Neuronal stem cell (in vitro differentiated cells): ENCODE data around the gene SRSF12. TPM values are rescaled to one million over a fixed set of nuclear protein-coding genes. Genes with fewer than 3 reads are reported as not detected.

Experiments used
- DNase-seq: peaks from one replicate; pipeline ENCODE4 v3.0.0-alpha.2; 2013; ENCODE audit warnings: low spot score
- H2AFZ ChIP-seq: one replicate; pipeline ENCODE4 v1.6.1; 2013; ENCODE audit warnings: mild to moderate bottlenecking, low read length, inconsistent platforms
- H2AK5ac ChIP-seq: 2 replicates; pipeline ENCODE4 v1.6.1; 2013; ENCODE audit warnings: low read depth, mild to moderate bottlenecking, inconsistent platforms, low read length, moderate library complexity, mixed read lengths
- H2BK120ac ChIP-seq: 2 replicates; pipeline ENCODE4 v1.6.1; 2013; ENCODE audit warnings: low read depth, mild to moderate bottlenecking, inconsistent platforms, low read length, moderate library complexity, mixed read lengths
- H2BK12ac ChIP-seq: one replicate; pipeline ENCODE4 v1.6.1; 2013; ENCODE audit warnings: low read length, inconsistent platforms
- H2BK15ac ChIP-seq: 2 replicates; pipeline ENCODE4 v1.6.1; 2013; ENCODE audit warnings: mild to moderate bottlenecking, low read length, inconsistent platforms, mixed read lengths
- H2BK5ac ChIP-seq: one replicate; pipeline ENCODE4 v1.6.1; 2013; ENCODE audit warnings: inconsistent platforms, mild to moderate bottlenecking, low read length, moderate library complexity
- H3K14ac ChIP-seq: one replicate; pipeline ENCODE4 v1.6.1; 2013; ENCODE audit warnings: low read length, inconsistent platforms
- H3K18ac ChIP-seq: 2 replicates; pipeline ENCODE4 v1.6.1; 2013; ENCODE audit warnings: low read length, inconsistent platforms
- H3K23ac ChIP-seq: 2 replicates; pipeline ENCODE4 v1.6.1; 2013; ENCODE audit warnings: low read depth, mild to moderate bottlenecking, mixed read lengths, low read length, inconsistent platforms; ENCODE audit not compliant: poor library complexity
- H3K27ac ChIP-seq: replicated peaks from 3 replicates; pipeline ENCODE4 v1.5.1; 2013; ENCODE audit warnings: low read length, inconsistent platforms
- H3K27me3 ChIP-seq, 3 experiments: 2 replicates each; pipeline ENCODE4 v1.6.1; 2013; ENCODE audit warnings: low read length in 3 of 3, mild to moderate bottlenecking in 2 of 3, inconsistent platforms in 1 of 3, low read depth in 1 of 3, mixed read lengths in 1 of 3, moderate library complexity in 1 of 3; ENCODE audit not compliant: control insufficient read depth in 3 of 3, insufficient read depth in 3 of 3
- H3K36me3 ChIP-seq, 2 donors: replicated peaks in 1 of 2; 2 replicates each; pipeline ENCODE4 v1.6.1; 2013; ENCODE audit warnings: low read length in 2 of 2; ENCODE audit not compliant: control insufficient read depth in 2 of 2, insufficient read depth in 2 of 2
- H3K4ac ChIP-seq: 2 replicates; pipeline ENCODE4 v1.6.1; 2013; ENCODE audit warnings: inconsistent platforms, mild to moderate bottlenecking, low read length, moderate library complexity
- H3K4me1 ChIP-seq, 2 donors: 1 replicate in 1 of 2; 2 replicates in 1 of 2; pipeline ENCODE4 v1.6.1; 2013; ENCODE audit warnings: low read length in 2 of 2, low read depth in 1 of 2; ENCODE audit not compliant: control insufficient read depth in 2 of 2, insufficient read depth in 1 of 2
- H3K4me2 ChIP-seq: one replicate; pipeline ENCODE4 v1.6.1; 2013; ENCODE audit warnings: mild to moderate bottlenecking, low read length, inconsistent platforms; ENCODE audit not compliant: insufficient read depth, poor library complexity, severe bottlenecking
- H3K4me3 ChIP-seq, 2 donors: 2 replicates each; pipeline ENCODE4 v1.5.1; 2013; ENCODE audit warnings: low read length in 2 of 2, mild to moderate bottlenecking in 2 of 2, inconsistent platforms in 1 of 2, moderate library complexity in 1 of 2
- H3K79me1 ChIP-seq: one replicate; pipeline ENCODE4 v1.6.1; 2013; ENCODE audit warnings: low read depth, mild to moderate bottlenecking, inconsistent platforms, low read length, moderate library complexity
- H3K9ac ChIP-seq: one replicate; pipeline ENCODE4 v1.6.1; 2013; ENCODE audit warnings: mild to moderate bottlenecking, low read depth, low read length, inconsistent platforms; ENCODE audit not compliant: poor library complexity
- H3K9me3 ChIP-seq, 2 donors: replicated peaks in 1 of 2; 2 replicates each; pipeline versions ENCODE3 to v1.6.1; 2013; ENCODE audit warnings: low read length in 2 of 2, mild to moderate bottlenecking in 2 of 2, inconsistent platforms in 1 of 2, low read depth in 1 of 2, mixed read lengths in 1 of 2, moderate library complexity in 1 of 2; ENCODE audit not compliant: control insufficient read depth in 2 of 2, insufficient read depth in 1 of 2
- H4K8ac ChIP-seq: one replicate; pipeline ENCODE4 v1.6.1; 2013; ENCODE audit warnings: low read depth, mild to moderate bottlenecking, inconsistent platforms, low read length, moderate library complexity
- H4K91ac ChIP-seq: one replicate; pipeline ENCODE4 v1.6.1; 2013; ENCODE audit warnings: low read length, low read depth, mild to moderate bottlenecking, inconsistent platforms; ENCODE audit not compliant: poor library complexity
- WGBS, 2 donors: extraction: QIAGEN DNeasy Blood & Tissue Kit; methylation state at CpG; one replicate each; pipeline ENCODE4 v1.1.7; 2013; ENCODE audit warnings: missing lambda C conversion rate in 2 of 2, mixed read lengths in 1 of 2; ENCODE audit not compliant: insufficient read length in 2 of 2, insufficient replicate concordance in 1 of 2; ENCODE audit errors: extremely low coverage in 2 of 2; 5-methylcytosine and 5-hydroxymethylcytosine counted together
- polyA plus RNA-seq, 2 experiments: library from polyadenylated mRNA; stranded (reverse); fragments of 200-250 nt; gene quantifications; one replicate each; pipeline ENCODE4 v1.2.3, GENCODE V29; 2013

Gene SRSF12
- 20.0 TPM for polyA plus RNA-seq (2013, experiment 1 of 2)
- 19.5 TPM for polyA plus RNA-seq (2013, experiment 2 of 2)

GRCh38 chr6:89117211-89118108, at the start of gene SRSF12:
Gene SRSF12, minus strand, starts transcription at chr6:89118071. Its CDS starts 184 bp downstream, at chr6:89117887.
- peak within 1 kb of the TSS; percentile 70 for H2AK5ac ChIP-seq
- peak within 1 kb of the TSS; percentile 93 for H2BK5ac ChIP-seq
- H3K4me1 ChIP-seq = peaks cover 0 to 4% of the 10 kb centered on the region in 2 donors
- H3K23ac ChIP-seq = peak within 1 kb of the TSS; percentile 89
- peak within 1 kb of the TSS; percentile 11 for H3K4ac ChIP-seq
- H2BK120ac ChIP-seq = no peak within 1 kb of the TSS
- H3K9ac ChIP-seq = peak within 1 kb of the TSS; percentile 96
- H3K9me3 ChIP-seq = no peaks in the 10 kb centered on the region
- no CpG with 5 or more reads among the region's 106 CpGs for WGBS, 2 donors
- H3K36me3 ChIP-seq = peaks cover 0 to 7% of the 10 kb centered on the region in 2 donors
- peaks cover 6% of the 10 kb centered on the region for H3K79me1 ChIP-seq
- H3K4me3 ChIP-seq = peak within 1 kb of the TSS; percentile 63 to 96
- peak within 1 kb of the TSS; percentile 19 for H4K8ac ChIP-seq
- no peak within 1 kb of the TSS for H3K27ac ChIP-seq
- H2AFZ ChIP-seq = peak within 1 kb of the TSS; percentile 95
- no peak within 1 kb of the TSS for H2BK12ac ChIP-seq
- H3K4me2 ChIP-seq = peak within 1 kb of the TSS; percentile 83
- H3K18ac ChIP-seq = peak within 1 kb of the TSS; percentile 99
- H4K91ac ChIP-seq = peak within 1 kb of the TSS; percentile 53
- H3K27me3 ChIP-seq = no peaks in the 10 kb centered on the region
- H2BK15ac ChIP-seq = peak within 1 kb of the TSS; percentile 89
- H3K14ac ChIP-seq = peak within 1 kb of the TSS; percentile 97
- peak; percentile 70 for DNase-seq

- WGBS, 2 donors = no CpG with 5 or more reads among the region's 4 CpGs
- H2AK5ac ChIP-seq = no peak overlapping the region
- no peak overlapping the region for H3K23ac ChIP-seq
- no peak overlapping the region for H3K9ac ChIP-seq
- H3K27ac ChIP-seq = no peak overlapping the region
- no peaks in the 10 kb centered on the region for H3K79me1 ChIP-seq
- H2BK12ac ChIP-seq = no peak overlapping the region
- H3K4ac ChIP-seq = no peak overlapping the region
- no peak overlapping the region for H2BK5ac ChIP-seq
- no peak overlapping the region for H3K4me2 ChIP-seq
- H3K4me3 ChIP-seq = no peak overlapping the region
- peaks cover 0 to 37% of the 10 kb centered on the region in 2 donors for H3K36me3 ChIP-seq
- no peak overlapping the region for H4K91ac ChIP-seq
- no peaks in the 10 kb centered on the region for H3K4me1 ChIP-seq
- no peak overlapping the region for H4K8ac ChIP-seq
- no peak for DNase-seq
- no peak overlapping the region for H3K18ac ChIP-seq
- no peak overlapping the region for H2AFZ ChIP-seq
- H2BK120ac ChIP-seq = no peak overlapping the region
- no peak overlapping the region for H2BK15ac ChIP-seq
- H3K14ac ChIP-seq = no peak overlapping the region
- H3K9me3 ChIP-seq = no peaks in the 10 kb centered on the region
- no peaks in the 10 kb centered on the region for H3K27me3 ChIP-seq
Measured at GRCh38 chr6:89162047-89162371, 44.1 kb upstream of the SRSF12 start.

GRCh38 chr6:89161326-89162046, 43.6 kb upstream of the SRSF12 start:
- Histone ChIP-seq H4K8ac (no peak overlapping the region), H3K4me2 (no peak overlapping the region), H3K9ac (no peak overlapping the region), H3K27me3 (no peaks in the 10 kb centered on the region), H3K79me1 (no peaks in the 10 kb centered on the region), H3K4ac (no peak overlapping the region), H3K4me3 (no peak overlapping the region), H4K91ac (no peak overlapping the region), H2BK15ac (no peak overlapping the region), H3K9me3 (no peaks in the 10 kb centered on the region), H3K14ac (no peak overlapping the region), H3K18ac (no peak overlapping the region), H2AK5ac (no peak overlapping the region), H2BK120ac (no peak overlapping the region), H3K4me1 (no peaks in the 10 kb centered on the region), H3K36me3 (peaks cover 0 to 37% of the 10 kb centered on the region in 2 donors), H3K27ac (no peak overlapping the region), H2AFZ (no peak overlapping the region), H2BK5ac (no peak overlapping the region), H2BK12ac (no peak overlapping the region), H3K23ac (no peak overlapping the region)
- WGBS, 2 donors = no CpG with 5 or more reads among the region's 7 CpGs
- no peak for DNase-seq
